ENCODE data around the gene PLPPR1. TPM values are rescaled to one million over a fixed set of nuclear protein-coding genes. Genes with fewer than 3 reads are reported as not detected.

Gene PLPPR1
- total and polyA plus RNA-seq, 8 donors, result 0.30 to 3.1 (median 0.55) TPM; not detected in 1

- no peak for ATAC-seq
- Histone ChIP-seq H3K9me3 (no peaks in the 10 kb centered on the region), H3K4me3 (no peak overlapping the region), H3K27me3 (no peaks in the 10 kb centered on the region), H3K4me1 (no peaks in the 10 kb centered on the region), H3K36me3 (no peaks in the 10 kb centered on the region), H3K27ac (no peak overlapping the region)
- 55 to 81% methylated on average over 1 of the region's 1 CpG for WGBS, 2 donors
- FAIRE-seq, result no peak
- no peak for DNase-seq
- TF ChIP-seq, protein P1, sequence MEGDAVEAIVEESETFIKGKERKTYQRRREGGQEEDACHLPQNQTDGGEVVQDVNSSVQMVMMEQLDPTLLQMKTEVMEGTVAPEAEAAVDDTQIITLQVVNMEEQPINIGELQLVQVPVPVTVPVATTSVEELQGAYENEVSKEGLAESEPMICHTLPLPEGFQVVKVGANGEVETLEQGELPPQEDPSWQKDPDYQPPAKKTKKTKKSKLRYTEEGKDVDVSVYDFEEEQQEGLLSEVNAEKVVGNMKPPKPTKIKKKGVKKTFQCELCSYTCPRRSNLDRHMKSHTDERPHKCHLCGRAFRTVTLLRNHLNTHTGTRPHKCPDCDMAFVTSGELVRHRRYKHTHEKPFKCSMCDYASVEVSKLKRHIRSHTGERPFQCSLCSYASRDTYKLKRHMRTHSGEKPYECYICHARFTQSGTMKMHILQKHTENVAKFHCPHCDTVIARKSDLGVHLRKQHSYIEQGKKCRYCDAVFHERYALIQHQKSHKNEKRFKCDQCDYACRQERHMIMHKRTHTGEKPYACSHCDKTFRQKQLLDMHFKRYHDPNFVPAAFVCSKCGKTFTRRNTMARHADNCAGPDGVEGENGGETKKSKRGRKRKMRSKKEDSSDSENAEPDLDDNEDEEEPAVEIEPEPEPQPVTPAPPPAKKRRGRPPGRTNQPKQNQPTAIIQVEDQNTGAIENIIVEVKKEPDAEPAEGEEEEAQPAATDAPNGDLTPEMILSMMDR (IDR thresholded peaks at IDR 0.05), result no peak
- intact Hi-C loops (cut with DNase I), result no loop called here
Measured at GRCh38 chr9:101130054-101130453, 101.5 kb downstream of the PLPPR1 start.

DNA sequence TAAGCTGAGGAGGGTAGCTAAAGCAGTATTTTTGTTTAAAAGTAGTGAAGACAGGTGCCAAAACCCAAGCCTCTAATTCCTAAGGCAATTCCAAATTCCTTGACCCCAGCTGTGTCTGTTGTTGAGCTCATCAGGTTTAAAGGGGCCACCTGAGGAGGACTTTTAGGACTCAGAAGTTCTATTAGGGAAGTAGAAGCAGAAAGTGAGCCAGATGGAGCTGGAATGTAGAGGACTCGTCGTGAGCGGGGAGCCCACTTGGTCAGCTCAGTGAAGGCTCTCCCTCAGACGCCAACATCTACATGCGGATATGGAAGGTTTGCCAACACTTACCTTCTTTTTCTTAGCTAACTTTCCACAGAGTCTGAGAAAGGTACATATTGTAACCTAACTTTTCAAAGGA lies 102.8 kb downstream of the PLPPR1 start:
- WGBS, 2 donors, result 64 to 67% methylated on average over 5 of the region's 5 CpGs
- Histone ChIP-seq H3K9me3 (no peaks in the 10 kb centered on the region), H3K27me3 (no peaks in the 10 kb centered on the region), H3K4me3 (no peak overlapping the region), H3K4me1 (no peaks in the 10 kb centered on the region), H3K27ac (no peak overlapping the region), H3K36me3 (no peaks in the 10 kb centered on the region)
- FAIRE-seq (no peak), DNase-seq (no peak), ATAC-seq (no peak)
- intact Hi-C loops (cut with DNase I), result no loop called here
- TF ChIP-seq, protein P1 (IDR thresholded peaks at IDR 0.05), result no peak

DNA sequence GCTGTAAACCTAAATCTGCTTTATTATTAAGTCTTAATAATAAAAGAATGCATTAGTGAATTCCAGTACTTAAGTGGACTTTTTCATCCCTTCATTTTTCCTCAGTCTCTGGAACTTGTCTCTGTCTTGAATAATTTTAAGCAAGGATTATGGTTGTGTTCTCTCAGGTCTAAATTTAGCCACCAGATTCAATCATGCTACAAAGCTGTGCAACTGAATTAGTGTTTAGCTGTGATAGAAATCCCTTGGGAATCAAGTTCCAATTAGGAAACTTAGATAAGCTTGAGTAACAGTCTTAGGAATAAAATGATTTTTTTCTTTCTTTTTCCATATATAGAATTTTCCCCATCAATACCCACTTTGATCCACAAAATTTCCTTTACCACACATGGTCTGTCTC lies 104.3 kb downstream of the PLPPR1 start:
- TF ChIP-seq, protein P1 (IDR thresholded peaks at IDR 0.05), result no peak
- DNase-seq (no peak), FAIRE-seq (no peak), ATAC-seq (no peak)
- H3K27me3 ChIP-seq, result no peaks in the 10 kb centered on the region
- H3K9me3 ChIP-seq, result no peaks in the 10 kb centered on the region
- no peak overlapping the region for H3K27ac ChIP-seq
- no peak overlapping the region for H3K4me3 ChIP-seq
- no peaks in the 10 kb centered on the region for H3K4me1 ChIP-seq
- H3K36me3 ChIP-seq, result no peaks in the 10 kb centered on the region
- intact Hi-C loops (cut with DNase I), result no loop called here

DNA sequence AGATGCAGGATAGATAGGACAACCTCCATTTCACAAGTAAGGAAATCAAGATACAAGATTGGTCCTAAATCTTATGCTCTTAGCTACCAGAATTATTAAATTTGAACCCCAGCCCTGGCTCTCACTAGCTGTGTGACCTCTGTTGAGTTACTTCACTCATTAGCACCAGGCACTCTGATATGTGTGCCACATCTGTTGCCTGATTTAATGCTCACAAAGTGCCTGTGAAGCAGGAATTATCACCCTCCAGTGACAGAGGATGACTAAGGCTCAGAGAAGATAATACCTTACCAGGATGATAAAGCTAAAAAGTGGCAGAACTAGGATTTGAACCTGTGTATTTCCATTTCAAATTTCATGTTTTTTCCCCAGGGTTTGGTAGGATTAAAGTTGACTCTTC lies 110.0 kb downstream of the PLPPR1 start:
- Histone ChIP-seq H3K27ac (no peak overlapping the region), H3K27me3 (no peaks in the 10 kb centered on the region), H3K36me3 (no peaks in the 10 kb centered on the region), H3K4me1 (no peaks in the 10 kb centered on the region), H3K9me3 (no peaks in the 10 kb centered on the region), H3K4me3 (no peak overlapping the region)
- FAIRE-seq (no peak), ATAC-seq (no peak), DNase-seq (no peak)
- TF ChIP-seq, protein P1 (IDR thresholded peaks at IDR 0.05), result no peak
- intact Hi-C loops (cut with DNase I), result no loop called here

DNA sequence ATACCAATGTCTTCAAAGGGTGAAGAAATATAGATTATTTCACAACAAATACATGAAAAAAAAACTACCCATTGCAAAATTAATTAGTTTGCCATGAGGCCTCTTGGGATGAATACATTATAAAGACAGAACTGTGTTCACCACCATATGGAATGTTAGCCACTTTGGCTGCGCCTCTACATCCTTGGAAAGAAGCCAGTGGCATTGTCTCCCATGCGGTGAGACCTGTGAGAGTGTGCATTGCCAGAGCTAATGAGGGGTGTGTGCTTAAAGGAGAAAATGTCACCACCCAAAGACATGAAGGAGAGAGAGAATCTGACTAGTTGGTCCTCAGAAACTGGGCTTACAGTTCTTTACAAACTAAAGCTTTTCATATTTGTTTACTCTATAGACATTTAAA lies 110.6 kb downstream of the PLPPR1 start:
- FAIRE-seq (no peak), ATAC-seq (no peak), DNase-seq (no peak)
- Histone ChIP-seq H3K27ac (no peak overlapping the region), H3K9me3 (no peaks in the 10 kb centered on the region), H3K4me3 (no peak overlapping the region), H3K4me1 (no peaks in the 10 kb centered on the region), H3K27me3 (no peaks in the 10 kb centered on the region), H3K36me3 (no peaks in the 10 kb centered on the region)
- WGBS, 2 donors, result 66 to 73% methylated on average over 2 of the region's 2 CpGs
- intact Hi-C loops (cut with DNase I), result no loop called here
- TF ChIP-seq, protein P1 (IDR thresholded peaks at IDR 0.05), result no peak

Measured in pancreas (tissue), 10 donors.